ENCODE results near the gene HSPG2. TPM values are rescaled to one million over a fixed set of nuclear protein-coding genes. Genes with fewer than 3 reads are reported as not detected.

The HSPG2 gene
- total RNA-seq, 1 donor from 2014 or later, result 221 TPM

GRCh38 chr1:21859669-21860179 is 77.4 kb downstream of the HSPG2 start:
- Mint-ChIP-seq H3K27me3 (ENCODE audit: low read depth) (no peaks in the 10 kb centered on the region), H3K27ac (no peak overlapping the region), H3K4me1 (no peaks in the 10 kb centered on the region), H3K36me3 (peaks cover 48% of the 10 kb centered on the region), H3K9me3 (no peaks in the 10 kb centered on the region), H3K4me3 (no peak overlapping the region)
- TF ChIP-seq, protein P1, sequence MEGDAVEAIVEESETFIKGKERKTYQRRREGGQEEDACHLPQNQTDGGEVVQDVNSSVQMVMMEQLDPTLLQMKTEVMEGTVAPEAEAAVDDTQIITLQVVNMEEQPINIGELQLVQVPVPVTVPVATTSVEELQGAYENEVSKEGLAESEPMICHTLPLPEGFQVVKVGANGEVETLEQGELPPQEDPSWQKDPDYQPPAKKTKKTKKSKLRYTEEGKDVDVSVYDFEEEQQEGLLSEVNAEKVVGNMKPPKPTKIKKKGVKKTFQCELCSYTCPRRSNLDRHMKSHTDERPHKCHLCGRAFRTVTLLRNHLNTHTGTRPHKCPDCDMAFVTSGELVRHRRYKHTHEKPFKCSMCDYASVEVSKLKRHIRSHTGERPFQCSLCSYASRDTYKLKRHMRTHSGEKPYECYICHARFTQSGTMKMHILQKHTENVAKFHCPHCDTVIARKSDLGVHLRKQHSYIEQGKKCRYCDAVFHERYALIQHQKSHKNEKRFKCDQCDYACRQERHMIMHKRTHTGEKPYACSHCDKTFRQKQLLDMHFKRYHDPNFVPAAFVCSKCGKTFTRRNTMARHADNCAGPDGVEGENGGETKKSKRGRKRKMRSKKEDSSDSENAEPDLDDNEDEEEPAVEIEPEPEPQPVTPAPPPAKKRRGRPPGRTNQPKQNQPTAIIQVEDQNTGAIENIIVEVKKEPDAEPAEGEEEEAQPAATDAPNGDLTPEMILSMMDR (IDR thresholded peaks at IDR 0.05; ENCODE audit: unreplicated experiment), result no peak
- DNase-seq (ENCODE audit: low spot score in 2 of 2, unreplicated experiment in 2 of 2), result no peak

DNA sequence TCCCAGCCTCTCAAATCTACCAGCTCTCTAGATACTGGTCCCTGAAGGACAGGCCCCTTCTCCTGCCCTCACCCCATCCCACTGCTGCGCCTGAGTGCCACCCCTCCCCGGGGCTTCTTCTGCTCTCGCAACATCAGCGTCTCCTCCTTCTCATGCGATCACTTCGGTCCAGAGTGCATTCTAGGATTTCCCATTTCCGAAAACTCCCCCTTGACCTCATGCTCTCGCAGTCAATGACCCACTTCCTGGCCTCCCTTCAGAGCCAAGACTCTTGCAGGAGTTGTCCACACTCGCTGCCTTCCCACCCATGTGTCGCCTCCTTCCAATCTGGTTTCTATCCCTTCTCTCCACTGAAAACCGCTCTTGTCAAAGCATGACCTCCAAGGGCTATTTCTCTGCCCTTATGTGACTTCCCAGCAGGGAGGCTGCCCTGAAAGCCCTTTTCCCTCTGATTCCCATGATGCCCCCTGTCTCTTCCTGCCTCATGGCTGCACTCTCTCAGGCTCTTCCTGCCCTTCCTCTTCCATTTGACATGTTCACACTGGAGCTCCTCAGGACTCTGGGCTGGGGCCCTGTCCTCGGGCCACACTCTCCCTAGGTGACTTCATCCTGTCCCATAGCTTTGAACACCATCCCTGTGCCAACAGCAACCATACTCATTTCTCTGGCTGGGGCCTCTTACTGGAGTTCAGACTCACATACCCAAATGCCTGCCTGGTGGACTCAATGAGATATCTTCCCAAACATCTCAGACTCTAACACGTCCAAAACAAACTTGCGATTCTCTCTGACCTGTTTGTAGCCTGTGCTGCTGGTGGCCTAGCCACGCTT is 79.1 kb downstream of the HSPG2 start:
- no peaks in the 10 kb centered on the region for H3K9me3 Mint-ChIP-seq
- TF ChIP-seq, protein P1 (IDR thresholded peaks at IDR 0.05; ENCODE audit: unreplicated experiment), result no peak
- H3K4me1 Mint-ChIP-seq, result no peaks in the 10 kb centered on the region
- no peaks in the 10 kb centered on the region for H3K27me3 Mint-ChIP-seq (ENCODE audit: low read depth)
- no peak overlapping the region for H3K27ac Mint-ChIP-seq
- peaks cover 41% of the 10 kb centered on the region for H3K36me3 Mint-ChIP-seq
- no peak overlapping the region for H3K4me3 Mint-ChIP-seq
- DNase-seq (ENCODE audit: low spot score in 2 of 2, unreplicated experiment in 2 of 2), result no peak

- Mint-ChIP-seq H3K9me3 (no peaks in the 10 kb centered on the region), H3K36me3 (peaks cover 42% of the 10 kb centered on the region), H3K4me1 (no peaks in the 10 kb centered on the region), H3K4me3 (no peak overlapping the region), H3K27me3 (ENCODE audit: low read depth) (no peaks in the 10 kb centered on the region), H3K27ac (no peak overlapping the region)
- TF ChIP-seq, protein P1 (IDR thresholded peaks at IDR 0.05; ENCODE audit: unreplicated experiment), result no peak
- no peak for DNase-seq (ENCODE audit: low spot score in 2 of 2, unreplicated experiment in 2 of 2)
Observed at GRCh38 chr1:21857142-21857839, 79.8 kb downstream of the HSPG2 start.

DNA sequence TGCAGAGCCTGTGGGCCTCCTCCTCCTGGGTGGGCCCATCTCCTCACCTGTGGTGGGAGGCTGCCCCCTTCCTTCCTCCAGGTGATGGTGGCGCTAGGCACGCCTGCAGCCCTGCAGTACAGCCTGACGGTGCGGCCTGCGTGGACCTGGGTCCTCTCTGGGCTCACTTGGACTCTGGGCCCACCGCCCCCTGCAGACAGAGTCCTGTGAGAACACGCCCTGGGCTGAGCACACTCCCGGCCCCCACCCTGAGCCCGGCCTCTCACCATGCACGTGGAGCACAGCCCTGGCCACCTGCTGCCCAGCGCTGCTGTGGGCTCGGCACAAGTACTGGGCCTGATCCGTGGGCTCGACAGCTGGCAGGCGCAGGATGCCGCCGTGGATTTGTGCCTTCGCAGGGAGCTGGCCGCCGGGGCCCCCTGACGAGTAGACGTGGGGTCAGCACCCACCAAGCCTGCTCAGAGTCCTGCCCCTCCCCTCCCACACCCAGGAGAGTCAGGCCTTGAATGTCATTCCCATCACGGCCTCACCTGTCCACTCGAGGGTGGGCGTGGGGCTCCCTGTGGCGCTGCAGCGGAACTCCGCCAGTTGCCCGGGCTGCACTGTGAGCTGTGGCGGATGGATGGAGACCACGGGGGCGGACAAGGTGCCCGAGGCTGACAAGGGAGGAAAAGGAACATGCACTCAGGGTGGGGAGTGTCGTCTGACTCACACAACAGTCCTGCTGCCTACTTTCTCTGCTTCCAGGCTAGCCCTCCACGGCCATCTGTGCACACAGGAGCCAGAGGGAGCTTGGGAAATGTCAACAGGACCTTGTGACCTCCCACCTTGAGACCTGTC is 81.6 kb downstream of the HSPG2 start:
- peaks cover 28% of the 10 kb centered on the region for H3K36me3 Mint-ChIP-seq
- TF ChIP-seq, protein P1 (IDR thresholded peaks at IDR 0.05; ENCODE audit: unreplicated experiment), result no peak

DNA sequence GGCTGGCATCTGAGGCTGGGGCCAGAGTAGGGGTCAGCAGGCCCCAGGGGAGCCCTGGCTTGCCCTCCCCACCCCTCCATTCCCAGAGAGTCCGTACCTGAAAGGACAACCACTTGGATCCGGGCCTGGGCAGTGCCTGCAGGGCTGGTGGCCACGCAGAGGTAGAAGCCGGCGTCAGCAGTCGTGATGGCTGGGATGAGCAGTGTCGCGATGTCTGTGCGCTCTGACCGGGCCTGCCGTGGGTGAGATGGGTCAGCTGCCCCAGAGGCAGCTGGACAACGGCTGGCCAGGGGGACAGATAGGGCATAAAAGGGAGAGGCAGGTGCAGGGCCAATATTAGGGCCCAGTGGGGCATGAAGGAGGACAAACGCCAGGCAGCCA is 82.4 kb downstream of the HSPG2 start:
- no peaks in the 10 kb centered on the region for H3K9me3 Mint-ChIP-seq
- TF ChIP-seq, protein P1 (IDR thresholded peaks at IDR 0.05; ENCODE audit: unreplicated experiment), result no peak
- H3K27ac Mint-ChIP-seq, result no peak overlapping the region
- no peaks in the 10 kb centered on the region for H3K27me3 Mint-ChIP-seq (ENCODE audit: low read depth)
- no peak overlapping the region for H3K4me3 Mint-ChIP-seq
- no peak for DNase-seq (ENCODE audit: low spot score in 2 of 2, unreplicated experiment in 2 of 2)
- H3K36me3 Mint-ChIP-seq, result peaks cover 28% of the 10 kb centered on the region
- no peaks in the 10 kb centered on the region for H3K4me1 Mint-ChIP-seq

More for the DNA sequence above, 81.6 kb downstream of the HSPG2 start:
- Mint-ChIP-seq H3K4me3 (no peak overlapping the region), H3K4me1 (no peaks in the 10 kb centered on the region), H3K9me3 (no peaks in the 10 kb centered on the region), H3K27ac (no peak overlapping the region), H3K27me3 (ENCODE audit: low read depth) (no peaks in the 10 kb centered on the region)
- DNase-seq (ENCODE audit: low spot score in 2 of 2, unreplicated experiment in 2 of 2), result no peak

All from mesothelial cell of epicardium (in vitro differentiated cells).